CD4-positive, alpha-beta T cell treated with Interleukin-2 at 100 ng/mL for 4 hours (primary cell): ENCODE measurements around the gene LUC7L.
"Not testable (repeated sequence)": the region's sequence is repeated elsewhere in the genome, so short reads cannot be mapped to it uniquely, and the experiment has no call there.

Experiments
- DNase-seq: peaks from one replicate; pipeline ENCODE4 v3.0.0-alpha.2; 2020; ENCODE audit warnings: low spot score

The LUC7L gene

GRCh38 chr16:179211-180092, 49.8 kb downstream of the LUC7L start:
- no peak for DNase-seq

- DNase-seq: no peak
Observed at GRCh38 chr16:178668-179015, 50.6 kb downstream of the LUC7L start.

- DNase-seq: no peak
Observed at GRCh38 chr16:177981-178667, 51.1 kb downstream of the LUC7L start.

- DNase-seq: no peak
Observed at GRCh38 chr16:177394-177822, 51.8 kb downstream of the LUC7L start.

- DNase-seq: not testable (repeated sequence)
Observed at GRCh38 chr16:176477-177382, 52.5 kb downstream of the LUC7L start, which contains the start of gene HBA1. Gene HBA1 (plus strand): TSS chr16:176680. CDS start chr16:176717, 37 bp downstream.

- DNase-seq: not testable (repeated sequence)
Observed at GRCh38 chr16:176006-176405, 53.2 kb downstream of the LUC7L start.

GRCh38 chr16:175011-175949, 54.0 kb downstream of the LUC7L start:
- DNase-seq: no peak

- DNase-seq: not testable (repeated sequence)
Observed at GRCh38 chr16:173928-174769, 55.1 kb downstream of the LUC7L start.

- not testable (repeated sequence) for DNase-seq
Observed at GRCh38 chr16:173211-173854, 55.9 kb downstream of the LUC7L start.

GRCh38 chr16:172374-172941, 56.8 kb downstream of the LUC7L start, which contains the start of gene HBA2:
Gene HBA2 (plus strand): TSS chr16:172876. CDS start chr16:172913, 37 bp downstream.
- not testable (repeated sequence) for DNase-seq

- no peak for DNase-seq
Observed at GRCh38 chr16:170788-171187, 58.5 kb downstream of the LUC7L start.

- DNase-seq: not testable (repeated sequence)
Observed at GRCh38 chr16:170088-170507, 59.2 kb downstream of the LUC7L start.

GRCh38 chr16:169014-169413, 60.2 kb downstream of the LUC7L start:
- DNase-seq: no peak

GRCh38 chr16:168424-168823, 60.8 kb downstream of the LUC7L start:
- DNase-seq: no peak

GRCh38 chr16:167122-167690, 62.0 kb downstream of the LUC7L start:
- no peak for DNase-seq

- DNase-seq: no peak
Observed at GRCh38 chr16:166375-167121, 62.7 kb downstream of the LUC7L start.

- DNase-seq: no peak
Observed at GRCh38 chr16:165539-166374, 63.5 kb downstream of the LUC7L start, which contains the start of gene HBM. Gene HBM (plus strand): TSS chr16:165978. CDS start chr16:165998, 20 bp downstream.
